ENCODE measurements around the gene CEP104. TPM values are rescaled to one million over a fixed set of nuclear protein-coding genes. Genes with fewer than 3 reads are reported as not detected.

Gene CEP104
- total RNA-seq, 1 experiment from 2014 or later = 44.1 TPM

GRCh38 chr1:3783651-3784474, 73.1 kb downstream of the CEP104 start (continued):
- TF ChIP-seq ATF3 (IDR thresholded peaks at IDR 0.05) (no peak), JUND (IDR thresholded peaks at IDR 0.05) (no peak), ELF1 (IDR thresholded peaks at IDR 0.05; ENCODE audit: borderline replicate concordance, low read depth) (no peak), ZBTB33 (IDR thresholded peaks at IDR 0.05; ENCODE audit: extremely low read depth, insufficient replicate concordance, low read length) (no peak), SRF (IDR thresholded peaks at IDR 0.05; ENCODE audit: low read depth) (no peak), SIN3A (IDR thresholded peaks at IDR 0.05; ENCODE audit: low read depth) (no peak)

- Histone ChIP-seq H3K36me3 (ENCODE audit: control insufficient read depth in 1 of 2, insufficient read depth in 2 of 2, low read length in 2 of 2) (peaks cover 20 to 34% of the 10 kb centered on the region in 2 experiments; a peak in 3 of 4 replicates), H3K27me3 (ENCODE audit: insufficient read depth, low read length) (no peaks in the 10 kb centered on the region), H3K9me3 (ENCODE audit: control insufficient read depth in 1 of 2, insufficient read depth in 1 of 2, low read depth in 1 of 2, low read length in 2 of 2) (no peaks in the 10 kb centered on the region), H3K79me2 (ENCODE audit: insufficient read depth, low read length) (no peaks in the 10 kb centered on the region), H3K4me1 (ENCODE audit: control insufficient read depth in 1 of 2, insufficient read depth in 2 of 2, low read length in 2 of 2) (peaks cover 6 to 10% of the 10 kb centered on the region in 2 experiments; a peak in 3 of 4 replicates), H2AFZ (ENCODE audit: low read depth, low read length, poor library complexity, severe bottlenecking) (no peak overlapping the region), H3K4me3 (replicated peaks in 1 of 2; ENCODE audit: low read depth in 1 of 2, low read length in 2 of 2) (no peak overlapping the region), H3K27ac (ENCODE audit: low read depth, low read length) (no peak overlapping the region), H4K20me1 (ENCODE audit: insufficient read depth) (no peaks in the 10 kb centered on the region), H3K9ac (ENCODE audit: low read length) (no peak overlapping the region), H3K9me2 (ENCODE audit: insufficient read depth) (no peaks in the 10 kb centered on the region), H3K4me2 (ENCODE audit: low read length) (no peak overlapping the region)
- no peak for ATAC-seq
- RAD21 ChIA-PET (ENCODE audit: low non-redundant PET in 1 of 2, low total read pairs in 2 of 2, uncharacterized antibody in 2 of 2, unreplicated experiment in 2 of 2) = no interaction called here
- CTCF ChIA-PET = no interaction called here
- POLR2A ChIA-PET = no interaction called here
- DNase-seq (ENCODE audit: low read depth, low spot score) = no peak
- TF ChIP-seq ZFX (IDR thresholded peaks at IDR 0.05) (no peak), REST (IDR thresholded peaks at IDR 0.05; ENCODE audit: low read depth) (no peak), CTCF (IDR thresholded peaks at IDR 0.05 in 2 of 3, conservative IDR thresholded peaks at IDR 0.05 in 1 of 3; ENCODE audit: borderline replicate concordance in 1 of 3, insufficient read depth in 1 of 3, low read depth in 2 of 3, low read length in 2 of 3) (no peak), EZH2 (IDR thresholded peaks at IDR 0.05) (no peak)
- BruUV-seq (replicated peaks) = no TSS peak
- intact Hi-C loops (cut with micrococcal nuclease) = no loop called here
Observed at GRCh38 chr1:3780901-3781300, 76.1 kb downstream of the CEP104 start.

Measured in HCT116 (cell line).